IPS-15b (cell line): ENCODE results near the gene LRRN3.
"Not testable (repeated sequence)": the region's sequence is repeated elsewhere in the genome, so short reads cannot be mapped to it uniquely, and the experiment has no call there.

ENCODE experiments used
- H3K27me3 ChIP-seq: one replicate; pipeline ENCODE4 v1.6.1; 2013; ENCODE audit warnings: low read length; ENCODE audit not compliant: control insufficient read depth, insufficient read depth
- H3K36me3 ChIP-seq: one replicate; pipeline ENCODE4 v1.6.1; 2013; ENCODE audit warnings: low read length; ENCODE audit not compliant: control insufficient read depth, insufficient read depth
- H3K4me1 ChIP-seq: one replicate; pipeline ENCODE4 v1.6.1; 2013; ENCODE audit warnings: mild to moderate bottlenecking, low read length; ENCODE audit not compliant: control insufficient read depth, insufficient read depth
- H3K4me3 ChIP-seq: one replicate; pipeline ENCODE4 v1.5.1; 2013; ENCODE audit warnings: low read depth, low read length
- H3K9ac ChIP-seq: one replicate; pipeline ENCODE4 v1.6.1; 2013; ENCODE audit warnings: low read depth, mild to moderate bottlenecking, low read length
- H3K9me3 ChIP-seq: one replicate; pipeline ENCODE4 v1.6.1; 2013; ENCODE audit warnings: mild to moderate bottlenecking, low read length; ENCODE audit not compliant: control insufficient read depth, insufficient read depth

Gene LRRN3

GRCh38 chr7:111059833-111060232 is 31.1 kb upstream of the LRRN3 start:
- H3K27me3 ChIP-seq: no peaks in the 10 kb centered on the region
- no peak overlapping the region for H3K4me3 ChIP-seq
- H3K9ac ChIP-seq: no peak overlapping the region
- H3K9me3 ChIP-seq: peaks cover 18% of the 10 kb centered on the region
- H3K36me3 ChIP-seq: no peaks in the 10 kb centered on the region
- no peaks in the 10 kb centered on the region for H3K4me1 ChIP-seq

- Histone ChIP-seq H3K36me3 (no peaks in the 10 kb centered on the region), H3K9ac (no peak overlapping the region), H3K4me3 (no peak overlapping the region), H3K9me3 (peaks cover 19% of the 10 kb centered on the region), H3K27me3 (no peaks in the 10 kb centered on the region), H3K4me1 (no peaks in the 10 kb centered on the region)
These were observed 27.8 kb upstream of the LRRN3 start for GRCh38 chr7:111063166-111063565.

- no peaks in the 10 kb centered on the region for H3K36me3 ChIP-seq
- H3K4me3 ChIP-seq: no peak overlapping the region
- H3K4me1 ChIP-seq: peaks cover 3% of the 10 kb centered on the region
- H3K9ac ChIP-seq: no peak overlapping the region
- H3K27me3 ChIP-seq: no peaks in the 10 kb centered on the region
- H3K9me3 ChIP-seq: peaks cover 13% of the 10 kb centered on the region
These were observed 23.7 kb upstream of the LRRN3 start for GRCh38 chr7:111067251-111067650.

DNA sequence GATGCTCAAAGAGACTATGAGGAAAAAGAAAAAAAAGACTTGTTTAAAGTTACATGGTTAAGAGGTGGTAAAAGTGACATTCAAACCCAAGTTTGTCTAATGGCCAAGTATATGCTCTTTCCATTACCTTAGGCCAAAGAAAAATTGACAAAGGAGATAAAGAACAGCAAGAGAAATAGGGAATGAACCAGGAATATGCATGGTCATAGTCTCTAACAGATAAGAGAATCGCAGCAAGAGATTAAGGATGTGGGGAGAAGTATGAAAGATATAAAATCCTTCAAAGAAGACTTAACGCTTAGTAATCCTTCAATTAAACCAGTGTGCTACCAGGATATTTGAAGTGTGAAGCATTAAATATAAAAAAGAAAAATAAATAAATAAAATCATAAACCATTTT is 23.2 kb upstream of the LRRN3 start:
- Histone ChIP-seq H3K9me3 (peaks cover 13% of the 10 kb centered on the region), H3K27me3 (no peaks in the 10 kb centered on the region), H3K9ac (no peak overlapping the region), H3K4me3 (no peak overlapping the region), H3K4me1 (peaks cover 3% of the 10 kb centered on the region), H3K36me3 (no peaks in the 10 kb centered on the region)

- Histone ChIP-seq H3K36me3 (no peaks in the 10 kb centered on the region), H3K9ac (no peak overlapping the region), H3K4me3 (no peak overlapping the region), H3K9me3 (peaks cover 6% of the 10 kb centered on the region), H3K4me1 (peaks cover 3% of the 10 kb centered on the region), H3K27me3 (no peaks in the 10 kb centered on the region)
These were observed 22.3 kb upstream of the LRRN3 start for GRCh38 chr7:111068618-111069017.

DNA sequence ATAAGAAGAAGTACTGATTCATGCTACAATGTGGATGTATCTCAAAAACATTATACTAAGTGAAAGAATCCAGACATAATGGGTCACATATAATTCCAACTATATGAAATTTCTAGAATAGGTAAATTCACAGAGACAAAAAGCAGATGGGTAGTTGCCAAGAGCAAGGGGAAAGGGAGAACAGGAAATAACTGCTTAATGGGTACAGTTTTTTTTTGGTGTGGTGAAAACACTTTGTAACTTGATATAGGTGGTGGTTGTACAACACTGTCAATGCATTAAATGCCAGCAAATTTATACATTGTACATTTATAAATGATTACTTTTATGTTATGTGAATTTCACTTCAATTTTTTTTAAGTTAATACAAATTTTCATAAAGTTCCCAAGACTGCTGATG is 19.4 kb upstream of the LRRN3 start:
- Histone ChIP-seq H3K9ac (no peak overlapping the region), H3K27me3 (no peaks in the 10 kb centered on the region), H3K4me3 (no peak overlapping the region), H3K4me1 (peaks cover 11% of the 10 kb centered on the region), H3K9me3 (no peaks in the 10 kb centered on the region), H3K36me3 (no peaks in the 10 kb centered on the region)

- not testable (repeated sequence) for H3K9ac ChIP-seq, H3K4me3 ChIP-seq, H3K9me3 ChIP-seq, H3K36me3 ChIP-seq, H3K27me3 ChIP-seq
- H3K4me1 ChIP-seq: peaks cover 17% of the 10 kb centered on the region
These were observed 18.3 kb upstream of the LRRN3 start for GRCh38 chr7:111072658-111073057.

DNA sequence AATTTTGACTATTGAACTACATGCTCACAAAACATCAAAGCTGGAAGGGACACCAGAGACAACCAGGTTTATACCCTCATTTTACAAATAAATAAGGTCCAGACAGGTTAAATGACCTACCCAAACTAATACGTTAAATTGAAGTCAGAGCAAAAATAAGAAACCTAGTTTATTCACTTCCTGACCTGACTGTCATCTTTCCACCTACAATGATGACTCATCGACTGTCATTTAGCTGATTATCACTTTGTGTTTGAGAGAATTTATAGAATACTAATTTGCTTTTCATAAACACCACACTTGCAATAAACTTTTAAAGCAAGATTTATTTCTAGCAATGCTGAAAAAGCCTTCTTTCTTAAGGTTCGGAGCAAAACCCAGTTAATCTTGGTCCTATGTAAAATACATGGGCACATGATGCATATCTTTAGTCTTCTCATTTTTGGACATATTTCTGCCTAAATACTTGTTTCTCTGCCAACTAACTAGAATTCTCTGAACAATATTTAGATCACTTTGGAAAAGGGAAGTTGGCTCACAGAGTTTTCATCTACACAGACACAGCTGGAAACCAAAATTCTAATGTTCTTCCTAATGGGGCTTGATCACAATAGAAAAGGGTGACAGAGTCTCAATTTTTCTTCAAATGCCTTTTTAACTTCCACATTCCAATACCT is 16.7 kb upstream of the LRRN3 start:
- H3K4me1 ChIP-seq: peaks cover 17% of the 10 kb centered on the region
- no peak overlapping the region for H3K9ac ChIP-seq
- H3K27me3 ChIP-seq: no peaks in the 10 kb centered on the region
- no peaks in the 10 kb centered on the region for H3K36me3 ChIP-seq
- no peak overlapping the region for H3K4me3 ChIP-seq
- H3K9me3 ChIP-seq: no peaks in the 10 kb centered on the region

GRCh38 chr7:111074748-111075146 is 16.2 kb upstream of the LRRN3 start:
- H3K4me1 ChIP-seq: peaks cover 17% of the 10 kb centered on the region
- no peaks in the 10 kb centered on the region for H3K9me3 ChIP-seq
- no peaks in the 10 kb centered on the region for H3K27me3 ChIP-seq
- H3K36me3 ChIP-seq: no peaks in the 10 kb centered on the region
- no peak overlapping the region for H3K4me3 ChIP-seq
- H3K9ac ChIP-seq: no peak overlapping the region

GRCh38 chr7:111075498-111075897 is 15.4 kb upstream of the LRRN3 start:
- Histone ChIP-seq H3K4me1 (peaks cover 17% of the 10 kb centered on the region), H3K27me3 (no peaks in the 10 kb centered on the region), H3K9ac (no peak overlapping the region), H3K9me3 (no peaks in the 10 kb centered on the region), H3K36me3 (no peaks in the 10 kb centered on the region), H3K4me3 (no peak overlapping the region)

DNA sequence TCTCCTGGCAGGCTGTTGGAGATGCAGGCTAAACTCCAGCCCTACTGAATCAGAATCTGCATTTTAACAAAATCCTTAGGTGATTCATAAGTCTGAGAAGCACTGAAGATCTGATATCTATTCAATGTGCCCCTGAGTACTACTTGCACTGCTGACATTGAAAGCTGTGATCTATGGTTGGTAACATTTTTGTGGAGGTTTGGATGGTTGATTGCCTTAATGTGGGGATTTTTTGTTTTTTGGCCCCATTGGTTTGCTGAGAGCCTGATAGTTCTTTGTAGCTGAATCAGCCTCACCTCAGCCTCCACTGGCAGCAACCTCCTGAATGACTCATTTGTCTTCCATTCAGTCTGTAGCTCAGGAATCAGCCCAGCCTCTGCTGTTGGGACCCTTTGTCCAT is 14.7 kb upstream of the LRRN3 start:
- H3K4me1 ChIP-seq: peaks cover 17% of the 10 kb centered on the region
- H3K36me3 ChIP-seq: no peaks in the 10 kb centered on the region

DNA sequence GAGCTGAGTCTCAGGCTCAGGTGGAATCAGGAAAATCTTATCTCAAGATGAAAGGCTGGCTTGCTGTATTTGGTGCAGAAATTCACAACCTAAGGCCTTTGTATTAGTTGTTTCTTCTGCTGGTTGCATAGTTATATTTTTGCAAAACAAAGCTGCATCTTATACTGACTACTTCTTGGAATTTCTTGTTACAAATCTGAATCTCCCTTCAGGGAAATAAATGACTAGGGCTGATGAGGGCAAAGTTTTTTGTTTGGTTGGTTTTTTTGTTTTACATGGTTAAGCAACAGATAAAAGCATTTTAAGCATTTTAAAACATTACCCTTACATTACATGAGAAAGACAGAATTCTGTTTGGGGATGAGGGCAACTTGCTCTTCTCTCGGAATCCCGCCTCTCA is 13.9 kb upstream of the LRRN3 start:
- Histone ChIP-seq H3K9ac (no peak overlapping the region), H3K27me3 (no peaks in the 10 kb centered on the region), H3K9me3 (no peaks in the 10 kb centered on the region), H3K4me3 (no peak overlapping the region), H3K36me3 (no peaks in the 10 kb centered on the region), H3K4me1 (peaks cover 20% of the 10 kb centered on the region)

More for the DNA sequence above, 14.7 kb upstream of the LRRN3 start:
- Histone ChIP-seq H3K9me3 (no peaks in the 10 kb centered on the region), H3K4me3 (no peak overlapping the region), H3K9ac (no peak overlapping the region), H3K27me3 (no peaks in the 10 kb centered on the region)
